Femur (tissue), 1 donor: ENCODE data around the gene TYW1B.
A peak's percentile ranks its signal among the peaks of the same experiment; 100 is the strongest.
"Not testable (repeated sequence)": the region's sequence is repeated elsewhere in the genome, so short reads cannot be mapped to it uniquely, and the experiment has no call there.

ENCODE experiments used
- DNase-seq: peaks from one replicate; pipeline ENCODE4 v3.0.0-alpha.2; 2017

The TYW1B gene, protein sequence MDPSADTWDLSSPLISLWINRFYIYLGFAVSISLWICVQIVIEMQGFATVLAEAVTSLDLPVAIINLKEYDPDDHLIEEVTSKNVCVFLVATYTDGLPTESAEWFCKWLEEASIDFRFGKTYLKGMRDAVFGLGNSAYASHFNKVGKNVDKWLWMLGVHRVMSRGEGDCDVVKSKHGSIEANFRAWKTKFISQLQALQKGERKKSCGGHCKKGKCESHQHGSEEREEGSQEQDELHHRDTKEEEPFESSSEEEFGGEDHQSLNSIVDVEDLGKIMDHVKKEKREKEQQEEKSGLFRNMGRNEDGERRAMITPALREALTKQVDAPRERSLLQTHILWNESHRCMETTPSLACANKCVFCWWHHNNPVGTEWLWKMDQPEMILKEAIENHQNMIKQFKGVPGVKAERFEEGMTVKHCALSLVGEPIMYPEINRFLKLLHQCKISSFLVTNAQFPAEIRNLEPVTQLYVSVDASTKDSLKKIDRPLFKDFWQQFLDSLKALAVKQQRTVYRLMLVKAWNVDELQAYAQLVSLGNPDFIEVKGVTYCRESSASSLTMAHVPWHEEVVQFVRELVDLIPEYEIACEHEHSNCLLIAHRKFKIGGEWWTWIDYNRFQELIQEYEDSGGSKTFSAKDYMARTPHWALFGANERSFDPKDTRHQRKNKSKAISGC

DNA sequence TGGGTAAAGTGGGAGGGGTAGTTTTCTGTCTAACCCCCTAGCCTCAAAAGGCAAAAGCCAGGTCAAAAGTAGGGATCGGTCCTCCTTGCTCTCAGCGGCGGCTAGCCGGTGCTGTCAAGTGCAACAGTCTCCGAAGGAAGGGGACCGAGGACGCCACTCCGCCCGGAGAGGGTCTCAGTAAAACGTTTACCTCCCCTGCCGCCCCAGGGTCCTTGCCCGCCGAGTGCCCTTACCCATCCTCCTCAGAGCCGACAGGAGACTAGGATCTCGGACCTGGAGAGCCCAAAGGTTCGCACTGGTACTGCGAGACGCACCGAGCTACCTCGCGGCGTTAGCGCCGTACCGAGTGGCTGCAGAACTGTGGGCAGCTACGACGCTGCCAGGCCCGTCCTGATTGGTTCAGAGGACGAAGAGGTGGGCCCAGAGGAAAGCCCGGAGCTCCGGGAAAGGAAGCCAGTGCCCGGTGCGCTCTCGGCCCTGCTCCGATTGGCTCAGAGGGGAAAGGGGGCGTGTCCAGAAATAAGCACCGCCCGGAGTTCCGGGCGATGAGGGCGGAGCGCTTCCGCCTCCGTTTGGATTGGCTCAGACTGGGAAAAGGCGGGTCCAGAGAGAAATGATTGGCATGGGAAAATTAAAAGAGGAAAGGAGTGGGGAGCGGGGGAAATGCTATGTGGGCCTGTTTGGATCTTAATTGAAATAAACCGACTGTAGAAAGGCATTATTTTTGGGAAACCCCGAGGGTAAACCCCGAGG lies at the start of gene TYW1B:
Gene TYW1B, minus strand, starts transcription at position 362 of the 753 bp plus-strand sequence. Its CDS starts 125 bp downstream, at position 237.
- peak; percentile 99 for DNase-seq

DNA sequence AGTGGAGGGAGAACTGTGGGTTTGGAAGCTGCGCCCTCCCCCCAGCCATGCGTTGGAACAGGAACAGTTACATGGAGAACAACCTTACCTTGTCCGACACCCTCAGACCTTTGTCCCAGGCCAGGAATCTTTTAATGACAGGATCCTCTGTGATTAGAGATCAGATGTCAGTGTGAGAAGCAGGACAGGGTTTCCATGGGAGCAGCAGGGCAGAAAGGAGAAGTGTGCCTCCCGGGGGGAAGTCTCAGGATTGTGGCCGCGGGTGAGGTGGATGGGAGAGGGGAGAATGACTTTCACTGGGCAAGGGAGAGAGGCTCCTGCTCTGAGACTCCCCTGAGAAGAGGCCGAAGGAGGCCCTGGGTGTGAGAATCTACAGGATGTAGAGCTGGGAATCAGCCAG lies 39.6 kb upstream of the TYW1B start:
- DNase-seq, result not testable (repeated sequence)

DNA sequence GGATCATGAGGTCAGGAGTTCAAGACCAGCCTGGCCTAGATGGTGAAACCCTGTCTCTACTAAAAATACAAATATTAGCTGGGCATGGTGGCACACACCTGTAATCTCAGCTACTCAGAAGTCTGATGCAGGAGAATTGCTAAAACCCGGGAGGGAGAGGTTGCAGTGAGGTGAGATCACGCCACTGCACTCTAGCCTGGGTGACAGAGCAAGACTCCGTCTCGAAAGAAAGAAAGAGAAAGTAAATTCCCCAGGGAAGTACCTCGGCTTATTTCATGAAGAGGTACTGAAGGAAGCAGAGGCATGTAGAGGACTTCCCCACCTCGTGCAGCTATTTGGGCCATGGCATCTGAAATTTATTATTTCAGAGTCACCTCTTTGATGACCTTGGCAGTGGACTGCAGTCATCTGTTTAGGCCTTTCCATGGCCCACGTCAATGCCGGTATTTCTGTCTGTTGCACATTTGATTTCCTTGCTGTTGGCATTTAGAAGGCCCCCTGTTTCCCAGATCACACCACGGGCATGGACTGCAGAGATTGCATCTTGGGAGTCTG lies 30.9 kb upstream of the TYW1B start:
- DNase-seq, result not testable (repeated sequence)

DNA sequence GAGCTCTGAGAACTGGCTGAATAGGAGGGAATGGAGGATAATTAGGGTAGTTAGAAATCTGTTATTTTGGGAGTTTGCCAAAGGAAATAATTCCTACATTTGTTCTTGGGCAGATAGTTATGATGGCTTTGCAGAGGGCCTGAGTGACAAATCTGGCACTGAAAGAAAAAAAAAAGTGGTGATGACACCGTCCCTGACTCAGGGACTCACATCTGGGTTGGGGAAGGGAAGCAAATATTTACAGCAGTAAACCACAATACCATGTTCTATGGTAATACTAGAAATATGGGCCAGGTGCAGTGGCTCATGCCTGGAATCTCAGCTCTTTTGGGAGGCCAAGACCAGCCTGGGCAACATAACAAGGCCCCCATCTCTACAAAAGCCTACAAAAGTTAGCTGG lies 29.9 kb upstream of the TYW1B start:
- DNase-seq, result not testable (repeated sequence)

DNA sequence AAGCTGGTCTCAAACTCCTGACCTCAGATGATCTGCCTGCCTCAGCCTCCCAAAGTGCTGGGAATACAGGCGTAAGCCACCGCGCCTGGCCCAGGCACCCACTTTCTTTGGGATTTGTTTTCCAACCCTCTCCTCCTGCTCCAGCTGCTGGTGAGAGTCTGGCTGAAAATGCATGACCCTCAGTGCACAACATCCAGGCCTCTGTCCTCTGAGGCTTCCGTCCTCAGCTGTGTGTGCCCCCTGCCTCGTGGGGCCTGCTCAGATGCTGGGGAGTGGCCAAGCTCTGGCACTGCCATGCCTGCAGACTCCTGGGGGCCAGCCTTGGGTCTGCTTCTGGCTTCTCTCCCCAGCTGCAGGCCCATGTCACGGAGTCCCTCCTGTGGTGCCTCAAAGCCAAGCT lies 27.3 kb upstream of the TYW1B start:
- not testable (repeated sequence) for DNase-seq

DNA sequence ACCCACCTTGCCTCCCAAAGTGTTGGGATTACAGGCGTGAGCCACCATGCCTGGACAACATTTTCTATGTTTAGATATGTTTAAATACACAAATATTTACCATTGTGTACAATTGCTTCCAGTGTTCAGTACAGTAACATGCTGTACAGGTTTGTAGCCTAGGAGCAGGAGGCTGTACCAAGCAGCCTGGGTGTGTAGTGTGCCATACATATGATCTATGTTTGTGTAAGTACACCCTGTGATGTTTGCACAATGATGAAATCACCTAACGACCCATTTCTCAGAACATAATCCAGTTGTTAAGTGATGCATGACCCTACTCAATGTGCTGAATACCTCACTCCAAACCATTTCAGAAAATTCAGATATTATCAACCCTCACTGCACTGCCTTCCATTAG lies 24.9 kb upstream of the TYW1B start:
- not testable (repeated sequence) for DNase-seq

DNA sequence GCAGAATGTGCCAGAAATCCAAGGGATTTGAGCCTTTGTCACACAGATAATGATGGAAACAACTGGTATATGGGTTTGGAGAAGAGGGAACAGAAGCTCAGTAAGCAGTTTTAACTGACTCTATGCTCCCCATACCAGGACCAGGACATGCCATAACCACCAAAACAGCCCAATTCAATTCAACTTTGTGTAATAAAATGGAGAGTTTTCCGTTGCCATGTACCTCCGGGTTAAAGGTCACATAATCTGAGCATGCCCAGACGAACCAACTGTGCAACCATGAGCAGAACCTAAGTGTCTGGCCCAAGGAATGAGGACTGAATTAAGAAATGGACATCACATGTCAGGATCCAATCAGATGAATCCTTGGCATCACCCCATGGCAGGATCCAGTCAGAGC lies 22.7 kb upstream of the TYW1B start:
- not testable (repeated sequence) for DNase-seq

DNA sequence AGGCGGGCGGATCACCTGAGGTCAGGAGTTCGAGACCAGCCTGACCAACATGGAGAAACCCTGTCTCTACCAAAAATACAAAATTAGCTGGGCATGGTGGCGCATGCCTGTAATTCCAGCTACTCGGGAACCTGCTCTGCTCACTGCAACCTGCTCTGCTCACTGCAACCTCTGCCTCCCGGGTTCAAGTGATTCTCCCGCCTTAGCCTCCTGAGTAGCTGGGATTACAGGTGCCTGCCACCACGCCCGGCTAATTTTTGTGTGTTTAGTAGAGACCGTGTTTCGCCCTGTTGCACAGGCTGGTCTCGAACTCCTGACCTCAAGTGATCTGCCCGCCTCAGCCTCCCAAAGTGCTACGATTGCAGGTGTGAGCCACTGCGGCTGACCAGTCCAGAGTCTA lies 16.1 kb upstream of the TYW1B start:
- DNase-seq, result not testable (repeated sequence)

DNA sequence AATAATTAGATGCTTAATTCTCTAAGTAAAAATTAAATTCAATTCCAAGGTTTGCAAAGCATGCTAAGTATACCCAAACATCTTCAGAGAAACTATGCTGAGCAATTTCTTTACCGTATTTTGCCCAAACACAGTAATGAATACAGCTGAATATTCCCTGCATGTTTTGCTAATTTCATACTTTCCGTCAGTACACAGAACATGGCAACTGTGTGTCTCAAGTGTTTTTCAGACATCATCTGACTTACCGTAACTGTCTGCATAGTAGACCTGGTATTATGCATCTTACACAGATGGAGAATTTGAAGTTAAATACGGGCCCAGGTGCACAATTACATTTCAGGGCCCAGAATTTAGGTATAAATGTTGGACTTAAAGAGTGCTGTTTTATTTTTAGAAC lies 15.2 kb upstream of the TYW1B start:
- not testable (repeated sequence) for DNase-seq

DNA sequence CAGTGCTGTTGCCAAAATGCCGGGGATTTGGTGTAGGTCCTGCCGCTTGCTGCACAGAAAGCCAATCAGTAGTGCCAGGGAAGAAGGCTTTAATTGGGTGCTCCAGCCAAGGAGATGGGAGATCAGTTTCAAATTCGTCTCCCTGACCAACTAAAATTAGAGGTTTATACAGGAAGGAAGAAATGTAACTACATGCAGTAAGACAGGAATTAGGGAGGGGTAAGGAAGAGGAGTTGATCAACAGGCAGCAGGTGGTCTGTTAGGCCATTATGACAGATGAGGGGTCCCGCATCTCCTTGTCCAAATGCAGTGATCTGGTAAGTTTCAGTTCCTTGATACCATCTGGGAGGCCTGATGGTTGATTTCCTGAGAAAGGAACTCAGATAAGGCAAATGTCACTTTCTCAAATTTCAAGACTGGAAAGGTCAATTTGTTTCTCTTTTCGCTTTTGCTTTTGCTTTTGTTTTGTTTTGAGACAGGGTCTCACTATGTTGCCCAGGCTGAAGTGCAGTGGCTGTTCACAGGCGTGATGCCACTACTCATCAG lies 13.0 kb upstream of the TYW1B start:
- DNase-seq, result not testable (repeated sequence)

DNA sequence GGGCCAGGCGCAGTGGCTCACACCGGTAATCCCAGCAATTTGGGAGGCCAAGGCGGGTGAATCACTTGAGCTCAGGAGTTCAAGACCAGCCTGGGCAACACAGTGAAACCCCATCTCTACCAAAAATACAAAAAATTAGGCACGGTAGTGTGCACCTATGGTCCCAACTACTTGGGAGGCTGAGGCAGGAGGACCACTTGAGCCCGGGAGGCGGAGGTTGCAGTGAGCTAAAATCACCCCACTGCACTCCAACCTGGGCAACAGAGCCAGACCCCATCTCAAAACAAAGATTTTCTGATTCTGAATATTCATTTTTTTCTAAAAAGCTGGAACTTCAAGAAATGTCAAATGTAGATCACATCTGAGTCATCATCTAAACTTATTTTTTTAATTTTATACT lies 10.3 kb upstream of the TYW1B start:
- not testable (repeated sequence) for DNase-seq

DNA sequence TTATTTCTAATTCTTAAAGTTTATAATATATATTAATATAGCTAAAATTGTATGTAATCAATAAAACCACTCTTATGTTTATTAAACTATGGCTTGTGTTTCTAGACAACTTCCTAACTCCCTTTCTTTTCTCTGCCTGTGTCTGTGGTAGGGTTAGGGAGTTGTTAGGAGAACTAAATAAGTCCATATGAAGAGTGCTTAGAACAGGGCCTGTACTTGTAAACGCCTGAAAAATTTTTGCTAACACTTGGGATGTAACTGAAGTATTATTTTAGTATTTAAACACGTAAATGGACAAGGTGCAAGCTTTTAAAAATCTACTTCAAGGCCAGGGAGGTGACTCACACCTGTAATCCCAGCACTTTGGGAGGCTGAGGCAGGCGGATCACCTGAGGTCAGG lies 9.3 kb upstream of the TYW1B start:
- not testable (repeated sequence) for DNase-seq

GRCh38 chr7:72830567-72830966 lies 2.6 kb upstream of the TYW1B start:
- DNase-seq, result not testable (repeated sequence)

GRCh38 chr7:72829687-72830354 lies 1.8 kb upstream of the TYW1B start:
- DNase-seq, result peak; percentile 66

GRCh38 chr7:72829291-72829686 lies 1.3 kb upstream of the TYW1B start:
- DNase-seq, result peak; percentile 98

- not testable (repeated sequence) for DNase-seq
Measured at GRCh38 chr7:72823765-72824732, 4.0 kb downstream of the TYW1B start.

DNA sequence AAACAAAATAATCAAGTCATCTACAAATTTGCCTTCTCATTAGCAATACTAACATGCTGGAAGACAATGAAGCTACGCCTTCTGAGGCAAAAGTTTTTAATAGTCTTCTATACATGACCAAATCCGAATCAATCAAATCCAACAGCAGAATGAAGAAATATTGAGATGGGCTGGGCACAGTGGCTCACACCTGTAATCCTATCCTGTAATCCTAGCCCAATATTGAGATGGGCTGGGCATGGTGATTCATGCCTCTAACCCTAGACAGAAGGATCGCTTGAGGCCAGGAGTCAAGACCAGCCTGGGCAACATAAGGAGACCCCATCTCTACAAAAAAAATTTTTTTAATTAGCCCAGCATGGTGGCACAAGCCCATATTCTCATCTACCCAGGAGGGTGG lies 5.5 kb downstream of the TYW1B start:
- DNase-seq, result not testable (repeated sequence)

- not testable (repeated sequence) for DNase-seq
Measured at GRCh38 chr7:72818663-72819361, 9.2 kb downstream of the TYW1B start.

- DNase-seq, result not testable (repeated sequence)
Measured at GRCh38 chr7:72817661-72818060, 10.3 kb downstream of the TYW1B start.
